Endothelial cell of umbilical vein (primary cell): Measurements from ENCODE around the gene PHACTR2. TPM values are rescaled to one million over a fixed set of nuclear protein-coding genes. Genes with fewer than 3 reads are reported as not detected.
"Not testable (repeated sequence)": the region's sequence is repeated elsewhere in the genome, so short reads cannot be mapped to it uniquely, and the experiment has no call there.

ENCODE experiments used
- BruUV-seq: library from RNA; stranded (reverse); fragments of 400-500 nt; replicated peaks from 2 replicates; lab custom pipeline; 2021; lab: Mats Ljungman, UMichigan
- CTCF ChIA-PET: fragments of 300-600, 350-600 bp; sonication (Branson Sonifier 250); formaldehyde crosslinking; loops from one replicate; lab custom pipeline; 2021; ENCODE audit warnings: antibody characterized with exemption, inconsistent platforms; lab: Charles Lee
- POLR2A ChIA-PET: fragments of 300-600, 350-600 bp; sonication (Branson Sonifier 250); formaldehyde crosslinking; loops from one replicate; lab custom pipeline; 2021; ENCODE audit warnings: antibody characterized with exemption, inconsistent platforms; lab: Charles Lee
- DNase-seq: peaks from one replicate; pipeline ENCODE4 v3.0.0-alpha.2; 2011; ENCODE audit warnings: low read depth, low spot score
- FAIRE-seq: peaks from 2 replicates; lab custom pipeline; 2011; peaks lifted over from hg19 to GRCh38; lab: Jason Lieb, UNC
- H2AFZ ChIP-seq: 2 replicates; pipeline ENCODE4 v1.6.0; 2012; ENCODE audit warnings: low read depth, low read length, control low read depth, inconsistent platforms
- H3K27ac ChIP-seq: 2 replicates; pipeline ENCODE4 v1.5.1; 2011; ENCODE audit warnings: low read depth, mild to moderate bottlenecking, control low read depth, low read length, moderate library complexity; ENCODE audit not compliant: insufficient read depth
- H3K27me3 ChIP-seq, 2 experiments: 2 replicates each; pipeline versions ENCODE4 v1.6.0 to v1.6.1; 2011; ENCODE audit warnings: low read length in 2 of 2, mixed read lengths in 1 of 2; ENCODE audit not compliant: control insufficient read depth in 2 of 2, insufficient read depth in 2 of 2
- H3K36me3 ChIP-seq, 2 experiments: 2 replicates in 1 of 2; 3 replicates in 1 of 2; pipeline ENCODE4 v1.5.1; 2011; ENCODE audit warnings: low read length in 2 of 2, mild to moderate bottlenecking in 1 of 2, moderate library complexity in 1 of 2; ENCODE audit not compliant: control insufficient read depth in 2 of 2, insufficient read depth in 2 of 2; ENCODE audit errors: extremely low read depth in 1 of 2
- H3K4me1 ChIP-seq: 3 replicates; pipeline ENCODE4 v1.5.1; 2011; ENCODE audit warnings: mild to moderate bottlenecking, low read length; ENCODE audit not compliant: control insufficient read depth, insufficient read depth; ENCODE audit errors: extremely low read depth
- H3K4me2 ChIP-seq: 2 replicates; pipeline ENCODE4 v1.6.1; 2011; ENCODE audit warnings: low read length, control low read depth, mixed read lengths; ENCODE audit not compliant: insufficient read depth
- H3K4me3 ChIP-seq, 3 experiments: fragments of 200-600 bp in 1 of 3; sonication (generic), shearing (Covaris generic) in 1 of 3; replicated peaks in 1 of 3; 2 replicates each; pipeline ENCODE4 v1.5.1; 2011 to 2016; ENCODE audit warnings: control low read depth in 3 of 3, low read length in 3 of 3, mild to moderate bottlenecking in 2 of 3, inconsistent platforms in 1 of 3, low read depth in 1 of 3, moderate library complexity in 1 of 3; ENCODE audit not compliant: insufficient read depth in 1 of 3
- H3K79me2 ChIP-seq: 2 replicates; pipeline ENCODE4 v1.6.0; 2012; ENCODE audit warnings: low read length, inconsistent platforms; ENCODE audit not compliant: control insufficient read depth, insufficient read depth
- H3K9ac ChIP-seq: replicated peaks from 2 replicates; pipeline ENCODE3; 2011; ENCODE audit warnings: low read length, control low read depth; ENCODE audit not compliant: insufficient read depth; ENCODE audit errors: extremely low read depth
- H3K9me1 ChIP-seq: replicated peaks from 3 replicates; pipeline ENCODE4 v1.6.0; 2011; ENCODE audit warnings: mild to moderate bottlenecking, low read length; ENCODE audit not compliant: control insufficient read depth, insufficient read depth; ENCODE audit errors: extremely low read depth
- H3K9me3 ChIP-seq: replicated peaks from 2 replicates; pipeline ENCODE4 v1.5.1; 2012; ENCODE audit warnings: low read length, inconsistent platforms; ENCODE audit not compliant: control insufficient read depth, insufficient read depth
- H4K20me1 ChIP-seq: replicated peaks from 2 replicates; pipeline ENCODE3; 2011; ENCODE audit warnings: mild to moderate bottlenecking, low read length; ENCODE audit not compliant: control insufficient read depth, insufficient read depth; ENCODE audit errors: extremely low read depth
- EZH2 ChIP-seq: IDR thresholded peaks from 2 replicates; pipeline ENCODE4 v1.6.1; 2012; ENCODE audit warnings: borderline replicate concordance, low read depth, mild to moderate bottlenecking, moderate library complexity, low read length, inconsistent platforms; ENCODE audit not compliant: severe bottlenecking
- FOS ChIP-seq: IDR thresholded peaks from 2 replicates; pipeline ENCODE4 v1.6.1; 2011; ENCODE audit warnings: mild to moderate bottlenecking, low read length, moderate library complexity, borderline replicate concordance; ENCODE audit not compliant: insufficient read depth
- GATA2 ChIP-seq: IDR thresholded peaks from 2 replicates; pipeline ENCODE4 v1.7.0; 2011; ENCODE audit warnings: low read depth, mild to moderate bottlenecking, moderate library complexity, mixed read lengths, low read length; ENCODE audit not compliant: insufficient read length, insufficient read depth
- MYC ChIP-seq: IDR thresholded peaks from one replicate; pipeline ENCODE4 v1.6.1; 2011; ENCODE audit warnings: mild to moderate bottlenecking, low read depth, low read length
- POLR2A ChIP-seq: IDR thresholded peaks from 2 replicates; pipeline ENCODE4 v1.6.1; 2012; ENCODE audit warnings: low read depth, mild to moderate bottlenecking, control low read depth, low read length
- POLR2AphosphoS5 ChIP-seq: IDR thresholded peaks from 2 replicates; pipeline ENCODE4 v1.6.1; 2012; ENCODE audit warnings: low read depth, mild to moderate bottlenecking, control low read depth, low read length, moderate library complexity; ENCODE audit not compliant: insufficient read depth
- dilution Hi-C: fragments of 300-500 bp; cut with MboI; formaldehyde crosslinking; loops from one replicate; pipeline ENCODE4 v1.15.0; 2019; ENCODE audit warnings: low sequenced_read_pairs; ENCODE audit not compliant: extremely low pct_ligation_motif_present
- intact Hi-C: fragments of 100-400 bp; cut with micrococcal nuclease; formaldehyde crosslinking; loops from one replicate; pipeline ENCODE4 v1.10.0; 2022
- polyA plus RNA-seq, 4 experiments: library from polyadenylated mRNA; depleted of rRNA in 3 of 4; stranded (reverse) in 3 of 4; unstranded in 1 of 4; fragments of >200 nt; gene quantifications; 2 replicates each; pipeline versions ENCODE4 v1.2.1 to v1.2.3, GENCODE V29; 2011 to 2012; ENCODE audit warnings: missing spikeins in 1 of 4
- total RNA-seq: library from RNA; stranded (reverse); gene quantifications from 2 replicates; pipeline ENCODE4 v1.2.3, GENCODE V29; 2021
- TF ChIP-seq, protein P1 (sequence below): IDR thresholded peaks from 2 replicates; pipeline ENCODE4 v1.6.1; 2011; ENCODE audit not compliant: insufficient read depth, insufficient read length
- TF ChIP-seq, protein P2 (sequence below), 2 donors: IDR thresholded peaks; 1 replicate in 1 of 2; 2 replicates in 1 of 2; pipeline ENCODE4 v1.5.1; 2011; ENCODE audit warnings: low read length in 2 of 2, mild to moderate bottlenecking in 2 of 2, moderate library complexity in 2 of 2, control low read depth in 1 of 2, inconsistent platforms in 1 of 2, low read depth in 1 of 2; ENCODE audit not compliant: insufficient read depth in 1 of 2; ENCODE audit errors: extremely low read depth in 1 of 2

Gene PHACTR2
- total and polyA plus RNA-seq, 2 donors (not counting 3 experiments of a cell fraction or from before 2014, with no cell fraction given), result 16.3 to 178 TPM

GRCh38 chr6:143657809-143658208 lies 20.0 kb upstream of the PHACTR2 start:
- Histone ChIP-seq H3K36me3 (no peaks in the 10 kb centered on the region), H3K27ac (no peak overlapping the region), H3K9me1 (no peaks in the 10 kb centered on the region), H3K27me3 (no peaks in the 10 kb centered on the region), H2AFZ (no peak overlapping the region), H3K4me1 (no peaks in the 10 kb centered on the region), H3K4me3 (no peak overlapping the region), H4K20me1 (no peaks in the 10 kb centered on the region), H3K79me2 (no peaks in the 10 kb centered on the region), H3K9ac (no peak overlapping the region), H3K9me3 (no peaks in the 10 kb centered on the region), H3K4me2 (no peak overlapping the region)
- POLR2A ChIA-PET, result no interaction called here
- TF ChIP-seq GATA2 (no peak), EZH2 (no peak), FOS (no peak), POLR2A (no peak), MYC (no peak), POLR2AphosphoS5 (no peak)
- TF ChIP-seq, protein P1, sequence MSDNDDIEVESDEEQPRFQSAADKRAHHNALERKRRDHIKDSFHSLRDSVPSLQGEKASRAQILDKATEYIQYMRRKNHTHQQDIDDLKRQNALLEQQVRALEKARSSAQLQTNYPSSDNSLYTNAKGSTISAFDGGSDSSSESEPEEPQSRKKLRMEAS, result no peak
- TF ChIP-seq, protein P2, sequence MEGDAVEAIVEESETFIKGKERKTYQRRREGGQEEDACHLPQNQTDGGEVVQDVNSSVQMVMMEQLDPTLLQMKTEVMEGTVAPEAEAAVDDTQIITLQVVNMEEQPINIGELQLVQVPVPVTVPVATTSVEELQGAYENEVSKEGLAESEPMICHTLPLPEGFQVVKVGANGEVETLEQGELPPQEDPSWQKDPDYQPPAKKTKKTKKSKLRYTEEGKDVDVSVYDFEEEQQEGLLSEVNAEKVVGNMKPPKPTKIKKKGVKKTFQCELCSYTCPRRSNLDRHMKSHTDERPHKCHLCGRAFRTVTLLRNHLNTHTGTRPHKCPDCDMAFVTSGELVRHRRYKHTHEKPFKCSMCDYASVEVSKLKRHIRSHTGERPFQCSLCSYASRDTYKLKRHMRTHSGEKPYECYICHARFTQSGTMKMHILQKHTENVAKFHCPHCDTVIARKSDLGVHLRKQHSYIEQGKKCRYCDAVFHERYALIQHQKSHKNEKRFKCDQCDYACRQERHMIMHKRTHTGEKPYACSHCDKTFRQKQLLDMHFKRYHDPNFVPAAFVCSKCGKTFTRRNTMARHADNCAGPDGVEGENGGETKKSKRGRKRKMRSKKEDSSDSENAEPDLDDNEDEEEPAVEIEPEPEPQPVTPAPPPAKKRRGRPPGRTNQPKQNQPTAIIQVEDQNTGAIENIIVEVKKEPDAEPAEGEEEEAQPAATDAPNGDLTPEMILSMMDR (IDR thresholded peaks at IDR 0.05; ENCODE audit: extremely low read depth in 1 of 2, insufficient read depth in 1 of 2, low read depth in 1 of 2, low read length in 2 of 2), result no peak
- CTCF ChIA-PET, result no interaction called here
- dilution Hi-C loops (no loop called here), intact Hi-C loops (no loop called here)
- FAIRE-seq (no peak), DNase-seq (no peak)
- no TSS peak for BruUV-seq

DNA sequence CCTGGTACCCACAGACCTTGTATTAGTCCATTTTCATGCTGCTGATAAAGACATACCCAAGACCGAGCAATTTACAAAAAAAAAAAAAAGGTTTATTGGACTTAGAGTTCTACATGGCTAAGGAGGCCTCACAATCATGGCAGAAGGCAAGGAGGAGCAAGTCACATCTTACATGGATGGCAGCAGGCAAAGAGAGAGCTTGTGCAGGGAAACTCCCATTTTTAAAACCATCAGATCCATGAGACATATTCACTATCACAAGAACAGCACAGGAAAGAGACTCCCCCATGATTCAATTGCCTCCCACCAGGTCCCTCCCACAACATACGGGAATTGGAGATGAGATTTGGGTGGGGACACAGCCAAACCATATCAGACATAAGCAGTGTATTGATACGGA lies 17.6 kb upstream of the PHACTR2 start:
- H2AFZ ChIP-seq, H3K79me2 ChIP-seq, dilution Hi-C loops, H3K36me3 ChIP-seq, H4K20me1 ChIP-seq, BruUV-seq, DNase-seq, H3K4me3 ChIP-seq, H3K27me3 ChIP-seq, H3K4me1 ChIP-seq, H3K9me1 ChIP-seq, H3K4me2 ChIP-seq, POLR2A ChIA-PET, H3K9me3 ChIP-seq, FAIRE-seq, intact Hi-C loops, H3K27ac ChIP-seq, H3K9ac ChIP-seq: not testable (repeated sequence)
- CTCF ChIA-PET, result interaction anchor here (1.0 kb wide), 1 partner anchor 80 kb away, joined by 3 read pairs; no protein-coding TSS in a partner anchor
